Hepatocyte (in vitro differentiated cells): ENCODE data around the gene SLC6A2.

ENCODE experiments used
- EZH2phosphoT487 ChIP-seq: fragments of 200-600 bp; sonication (generic); IDR thresholded peaks from one replicate; pipeline ENCODE4 v1.6.1; 2018; ENCODE audit warnings: antibody characterized with exemption, mild to moderate bottlenecking, low read depth, moderate library complexity; ENCODE audit not compliant: unreplicated experiment, severe bottlenecking
- TF ChIP-seq, protein P1 (sequence below): fragments of 200-600 bp; sonication (generic); IDR thresholded peaks from 2 replicates; pipeline ENCODE4 v1.5.1; 2016; ENCODE audit warnings: antibody characterized with exemption, mild to moderate bottlenecking; ENCODE audit not compliant: poor library complexity

- TF ChIP-seq, protein P1, sequence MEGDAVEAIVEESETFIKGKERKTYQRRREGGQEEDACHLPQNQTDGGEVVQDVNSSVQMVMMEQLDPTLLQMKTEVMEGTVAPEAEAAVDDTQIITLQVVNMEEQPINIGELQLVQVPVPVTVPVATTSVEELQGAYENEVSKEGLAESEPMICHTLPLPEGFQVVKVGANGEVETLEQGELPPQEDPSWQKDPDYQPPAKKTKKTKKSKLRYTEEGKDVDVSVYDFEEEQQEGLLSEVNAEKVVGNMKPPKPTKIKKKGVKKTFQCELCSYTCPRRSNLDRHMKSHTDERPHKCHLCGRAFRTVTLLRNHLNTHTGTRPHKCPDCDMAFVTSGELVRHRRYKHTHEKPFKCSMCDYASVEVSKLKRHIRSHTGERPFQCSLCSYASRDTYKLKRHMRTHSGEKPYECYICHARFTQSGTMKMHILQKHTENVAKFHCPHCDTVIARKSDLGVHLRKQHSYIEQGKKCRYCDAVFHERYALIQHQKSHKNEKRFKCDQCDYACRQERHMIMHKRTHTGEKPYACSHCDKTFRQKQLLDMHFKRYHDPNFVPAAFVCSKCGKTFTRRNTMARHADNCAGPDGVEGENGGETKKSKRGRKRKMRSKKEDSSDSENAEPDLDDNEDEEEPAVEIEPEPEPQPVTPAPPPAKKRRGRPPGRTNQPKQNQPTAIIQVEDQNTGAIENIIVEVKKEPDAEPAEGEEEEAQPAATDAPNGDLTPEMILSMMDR = no peak
- no peak for TF ChIP-seq EZH2phosphoT487
These were observed 14.2 kb upstream of the SLC6A2 start for GRCh38 chr16:55641430-55642056.
